Measurements from ENCODE around the gene CDKN2B-AS1.

The CDKN2B-AS1 gene

DNA sequence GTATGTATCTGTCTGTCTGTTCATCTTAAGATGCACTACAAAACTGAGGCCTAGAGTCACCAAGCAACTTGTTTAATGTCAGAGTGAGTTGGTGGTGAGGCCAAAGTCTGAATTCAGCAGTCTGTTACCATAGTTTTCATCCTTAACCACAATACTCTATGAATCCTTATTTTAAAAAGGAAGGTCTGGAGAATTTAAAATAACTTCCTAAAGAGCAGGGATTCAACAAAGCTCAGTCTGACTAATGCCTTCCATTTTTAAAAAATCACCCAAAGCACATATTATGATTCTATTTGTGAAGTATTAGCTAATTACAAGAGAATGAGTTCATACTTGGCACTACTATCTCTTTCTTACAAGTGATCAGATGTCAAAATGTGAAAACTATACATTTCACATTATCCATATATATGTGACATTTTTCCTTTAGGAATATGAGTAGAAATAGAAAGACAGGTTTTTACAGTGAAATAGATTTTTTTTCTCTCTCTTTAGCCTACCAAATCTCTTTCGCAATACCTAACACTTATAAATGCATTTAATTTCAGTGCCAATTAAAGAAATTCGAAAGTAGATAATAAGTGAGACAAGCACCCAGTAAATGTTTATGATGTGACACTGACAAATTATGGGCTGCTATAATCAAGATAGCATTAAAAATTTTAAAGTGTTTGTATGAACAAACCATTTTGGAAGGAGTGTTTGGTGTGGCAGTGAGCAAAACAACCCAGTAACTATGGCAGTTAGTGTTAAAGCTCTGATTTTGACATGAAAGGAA is 116.8 kb downstream of the CDKN2B-AS1 start:
- H2AFZ ChIP-seq (ENCODE audit: low read length, unreplicated experiment) = no peak overlapping the region
- H3K36me3 ChIP-seq (ENCODE audit: insufficient read depth, low read length) = no peaks in the 10 kb centered on the region
- no peaks in the 10 kb centered on the region for H3K27me3 ChIP-seq (ENCODE audit: insufficient read depth, low read length)
- no peaks in the 10 kb centered on the region for H3K79me2 ChIP-seq (ENCODE audit: control insufficient read depth, insufficient read depth, low read length, unreplicated experiment)
- no peak overlapping the region; the same call in 1 of the 2 replicates for H3K4me3 ChIP-seq (ENCODE audit: low read depth, low read length)
- H3K4me1 ChIP-seq (ENCODE audit: control insufficient read depth, insufficient read depth, low read length, unreplicated experiment) = peaks cover 46% of the 10 kb centered on the region
- peak overlapping the region; percentile 78 for H3K27ac ChIP-seq (ENCODE audit: low read depth, low read length)

DNA sequence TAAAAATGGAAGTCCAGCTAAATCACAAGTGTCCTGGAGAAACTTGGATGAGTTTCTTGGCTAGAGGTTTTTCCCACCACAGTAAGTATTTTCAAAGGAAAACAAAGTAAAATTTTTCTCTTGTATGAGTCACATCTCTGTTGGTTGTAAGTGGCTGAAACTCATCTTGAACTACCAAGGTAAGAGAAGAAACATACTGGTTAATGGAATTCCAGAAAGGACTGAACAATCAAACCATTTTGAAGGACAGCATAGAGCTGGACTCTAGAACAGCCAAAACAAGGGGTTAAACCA is 117.3 kb downstream of the CDKN2B-AS1 start:
- Histone ChIP-seq H3K4me3 (ENCODE audit: low read depth, low read length) (no peak overlapping the region; the same call in 1 of the 2 replicates), H3K4me1 (ENCODE audit: control insufficient read depth, insufficient read depth, low read length, unreplicated experiment) (peaks cover 50% of the 10 kb centered on the region), H3K27me3 (ENCODE audit: insufficient read depth, low read length) (no peaks in the 10 kb centered on the region), H3K79me2 (ENCODE audit: control insufficient read depth, insufficient read depth, low read length, unreplicated experiment) (no peaks in the 10 kb centered on the region), H2AFZ (ENCODE audit: low read length, unreplicated experiment) (no peak overlapping the region), H3K27ac (ENCODE audit: low read depth, low read length) (peak overlapping the region; percentile 78), H3K36me3 (ENCODE audit: insufficient read depth, low read length) (no peaks in the 10 kb centered on the region)

DNA sequence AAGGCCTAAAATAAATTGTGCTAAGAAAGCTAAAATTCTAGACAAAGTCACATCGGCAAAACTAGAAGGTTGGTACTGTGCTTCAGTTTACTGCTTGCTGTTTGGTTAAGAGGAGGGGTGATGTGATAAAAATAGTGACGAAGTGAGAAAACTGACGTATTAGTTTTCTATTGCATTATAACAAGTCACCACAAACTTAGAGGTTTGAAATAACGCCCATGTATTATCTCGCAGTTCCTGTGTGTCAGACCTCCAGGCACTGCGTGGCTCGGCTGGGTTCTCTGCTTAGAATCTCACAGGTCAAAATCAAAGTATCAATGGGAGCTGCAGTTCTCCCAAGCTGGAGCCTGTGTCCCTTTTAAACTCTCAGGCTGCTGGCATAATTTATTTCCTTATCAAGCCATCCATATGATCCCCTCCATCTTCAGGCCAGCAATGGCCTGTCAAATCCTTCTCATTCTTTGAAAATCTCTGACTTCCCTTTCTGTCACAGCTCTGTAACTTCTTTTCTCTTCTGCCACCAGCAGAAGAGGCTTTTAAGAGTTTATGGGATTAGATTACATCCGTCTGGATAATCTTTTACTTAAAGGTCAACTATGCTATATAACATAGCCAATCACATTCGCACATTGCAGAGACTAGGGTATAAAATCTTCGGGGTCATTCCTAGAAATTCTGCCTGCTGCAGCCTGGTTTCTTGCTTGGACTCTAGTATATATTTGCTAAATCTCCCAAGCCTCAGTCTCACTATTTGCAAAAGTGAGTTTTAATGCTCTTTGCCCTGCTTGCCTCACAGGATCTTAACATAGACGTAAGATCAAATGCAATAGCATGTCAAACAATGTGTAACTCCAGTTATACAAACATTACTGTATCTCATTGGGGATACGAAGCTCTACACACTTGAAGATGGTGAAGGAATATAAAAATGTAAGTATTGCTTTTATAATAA is 118.6 kb downstream of the CDKN2B-AS1 start:
- no peak overlapping the region for H2AFZ ChIP-seq (ENCODE audit: low read length, unreplicated experiment)
- H3K27me3 ChIP-seq (ENCODE audit: insufficient read depth, low read length) = no peaks in the 10 kb centered on the region
- no peaks in the 10 kb centered on the region for H3K79me2 ChIP-seq (ENCODE audit: control insufficient read depth, insufficient read depth, low read length, unreplicated experiment)
- no peaks in the 10 kb centered on the region for H3K36me3 ChIP-seq (ENCODE audit: insufficient read depth, low read length)
- no peak overlapping the region for H3K4me3 ChIP-seq (ENCODE audit: low read depth, low read length)
- peaks cover 52% of the 10 kb centered on the region for H3K4me1 ChIP-seq (ENCODE audit: control insufficient read depth, insufficient read depth, low read length, unreplicated experiment)
- H3K27ac ChIP-seq (ENCODE audit: low read depth, low read length) = no peak overlapping the region

DNA sequence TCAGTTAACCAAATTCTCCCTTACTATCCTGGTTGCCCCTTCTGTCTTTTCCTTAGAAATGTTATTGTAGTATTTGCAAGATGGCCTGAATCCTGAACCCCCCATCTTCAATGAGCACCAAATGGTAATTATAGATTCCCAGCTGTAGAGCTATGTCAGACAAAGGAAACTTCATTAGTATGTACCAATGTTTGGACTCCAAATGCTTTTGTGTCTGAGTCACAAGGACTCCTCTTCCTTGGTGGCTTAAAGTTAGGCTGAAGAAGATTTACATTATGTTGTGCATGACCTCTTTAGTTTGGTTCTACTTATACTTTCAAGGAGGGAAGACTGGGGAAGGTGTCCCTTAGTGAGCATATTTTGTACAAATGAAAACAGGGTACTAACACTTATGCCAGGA is 120.4 kb downstream of the CDKN2B-AS1 start:
- Histone ChIP-seq H3K27me3 (ENCODE audit: insufficient read depth, low read length) (no peaks in the 10 kb centered on the region), H3K36me3 (ENCODE audit: insufficient read depth, low read length) (no peaks in the 10 kb centered on the region), H3K79me2 (ENCODE audit: control insufficient read depth, insufficient read depth, low read length, unreplicated experiment) (no peaks in the 10 kb centered on the region), H3K4me3 (ENCODE audit: low read depth, low read length) (no peak overlapping the region), H3K4me1 (ENCODE audit: control insufficient read depth, insufficient read depth, low read length, unreplicated experiment) (peaks cover 57% of the 10 kb centered on the region), H2AFZ (ENCODE audit: low read length, unreplicated experiment) (no peak overlapping the region), H3K27ac (ENCODE audit: low read depth, low read length) (no peak overlapping the region)

DNA sequence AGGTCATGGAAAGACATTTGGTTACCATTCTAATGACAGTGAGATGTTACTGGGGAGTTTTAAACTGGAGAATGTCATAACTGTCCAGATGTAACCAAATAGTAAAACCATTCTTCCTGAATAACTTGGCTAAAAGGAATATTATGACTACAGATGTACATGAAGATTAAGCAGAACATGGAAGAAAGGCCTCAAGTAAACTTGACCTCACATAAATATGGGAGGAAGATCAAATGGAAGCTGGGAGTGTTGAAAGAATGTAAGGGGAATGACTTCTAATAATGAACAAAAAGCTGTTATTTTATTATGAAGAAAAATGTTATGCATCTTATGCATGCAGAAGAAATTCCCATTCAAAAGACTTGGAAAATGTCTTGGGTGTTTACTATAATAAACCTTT is 122.2 kb downstream of the CDKN2B-AS1 start:
- Histone ChIP-seq H3K4me1 (ENCODE audit: control insufficient read depth, insufficient read depth, low read length, unreplicated experiment) (peaks cover 48% of the 10 kb centered on the region), H3K36me3 (ENCODE audit: insufficient read depth, low read length) (no peaks in the 10 kb centered on the region), H3K79me2 (ENCODE audit: control insufficient read depth, insufficient read depth, low read length, unreplicated experiment) (no peaks in the 10 kb centered on the region), H2AFZ (ENCODE audit: low read length, unreplicated experiment) (no peak overlapping the region), H3K4me3 (ENCODE audit: low read depth, low read length) (no peak overlapping the region), H3K27ac (ENCODE audit: low read depth, low read length) (no peak overlapping the region), H3K27me3 (ENCODE audit: insufficient read depth, low read length) (no peaks in the 10 kb centered on the region)

DNA sequence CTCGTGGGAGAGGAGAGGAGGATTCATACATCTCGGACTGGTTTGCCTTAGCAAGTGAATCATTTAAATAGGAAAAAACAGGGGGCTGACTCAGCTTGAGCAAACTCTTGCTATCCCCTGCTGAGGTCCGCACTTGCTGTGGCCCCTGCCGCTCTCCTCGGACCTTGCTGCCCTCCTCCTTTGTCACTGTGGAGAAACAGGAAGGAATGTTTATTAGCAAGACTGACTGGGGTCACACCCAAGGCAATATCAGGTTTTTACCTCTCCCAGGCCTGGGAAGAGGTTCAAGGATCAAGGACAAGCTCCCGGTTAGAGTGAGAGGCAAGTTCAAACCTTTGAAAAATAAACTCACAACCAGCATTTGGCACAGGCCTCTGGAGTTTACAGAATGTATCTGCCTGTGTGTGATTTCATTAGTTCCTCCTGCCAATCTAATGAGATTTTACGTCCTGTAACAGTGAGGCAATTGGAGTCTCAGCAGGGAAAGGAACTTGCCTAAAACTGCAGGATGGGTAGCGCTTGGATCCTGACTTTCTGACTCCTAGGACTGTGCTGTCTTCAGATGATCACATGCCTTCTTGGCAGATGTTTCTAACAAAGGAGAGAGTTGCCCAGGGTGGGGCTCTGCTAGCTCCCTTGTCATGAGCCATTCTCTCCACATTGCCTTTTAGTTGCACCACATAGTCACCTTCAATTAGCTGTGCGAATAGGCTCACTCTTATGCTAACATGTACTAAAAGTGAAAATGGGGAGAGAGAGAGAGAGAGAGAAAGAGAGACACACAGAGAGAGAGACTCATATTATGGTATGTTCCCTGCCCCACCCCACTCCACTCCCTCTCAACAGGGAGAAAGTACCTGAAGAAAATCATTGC is 123.2 kb downstream of the CDKN2B-AS1 start:
- no peaks in the 10 kb centered on the region for H3K27me3 ChIP-seq (ENCODE audit: insufficient read depth, low read length)
- peak overlapping the region; percentile 50 for H2AFZ ChIP-seq (ENCODE audit: low read length, unreplicated experiment)
- no peaks in the 10 kb centered on the region for H3K36me3 ChIP-seq (ENCODE audit: insufficient read depth, low read length)
- peak overlapping the region; percentile 56 for H3K27ac ChIP-seq (ENCODE audit: low read depth, low read length)
- H3K4me1 ChIP-seq (ENCODE audit: control insufficient read depth, insufficient read depth, low read length, unreplicated experiment) = peaks cover 42% of the 10 kb centered on the region
- no peaks in the 10 kb centered on the region for H3K79me2 ChIP-seq (ENCODE audit: control insufficient read depth, insufficient read depth, low read length, unreplicated experiment)
- no peak overlapping the region for H3K4me3 ChIP-seq (ENCODE audit: low read depth, low read length)

DNA sequence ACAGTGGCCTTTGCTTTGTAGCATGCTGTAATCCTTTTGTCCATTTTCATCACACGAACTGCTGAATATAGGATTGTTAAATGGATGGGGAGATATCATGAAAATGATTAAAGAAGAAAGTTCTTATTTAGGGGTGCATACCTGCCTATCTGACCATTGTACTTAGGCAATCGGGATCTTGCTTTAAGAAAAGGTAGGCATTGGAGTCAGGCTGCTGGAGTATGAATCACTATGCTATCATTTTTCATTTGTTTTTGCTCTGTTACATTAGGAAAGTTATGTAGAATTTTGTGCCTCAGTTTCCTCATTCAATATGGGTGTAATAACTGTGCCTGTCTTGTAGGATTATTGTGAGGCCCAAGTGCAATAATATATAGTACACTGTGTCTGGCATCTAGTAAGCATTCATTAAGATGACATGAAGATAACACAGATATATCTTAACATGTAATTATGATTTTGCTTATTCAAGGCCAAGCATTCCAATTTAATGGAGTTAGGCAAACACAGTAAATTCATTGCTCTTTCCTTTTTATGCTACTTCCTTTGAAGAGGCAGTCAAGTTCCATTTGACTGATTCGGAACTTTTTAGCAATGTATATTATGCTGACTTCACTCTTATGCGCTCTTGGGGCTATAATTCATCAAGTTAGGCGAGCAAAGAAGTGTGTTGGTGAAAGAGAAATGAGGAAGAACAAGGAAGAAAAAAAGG is 124.4 kb downstream of the CDKN2B-AS1 start:
- Histone ChIP-seq H3K4me1 (ENCODE audit: control insufficient read depth, insufficient read depth, low read length, unreplicated experiment) (peaks cover 42% of the 10 kb centered on the region), H3K4me3 (ENCODE audit: low read depth, low read length) (no peak overlapping the region), H3K79me2 (ENCODE audit: control insufficient read depth, insufficient read depth, low read length, unreplicated experiment) (no peaks in the 10 kb centered on the region)

DNA sequence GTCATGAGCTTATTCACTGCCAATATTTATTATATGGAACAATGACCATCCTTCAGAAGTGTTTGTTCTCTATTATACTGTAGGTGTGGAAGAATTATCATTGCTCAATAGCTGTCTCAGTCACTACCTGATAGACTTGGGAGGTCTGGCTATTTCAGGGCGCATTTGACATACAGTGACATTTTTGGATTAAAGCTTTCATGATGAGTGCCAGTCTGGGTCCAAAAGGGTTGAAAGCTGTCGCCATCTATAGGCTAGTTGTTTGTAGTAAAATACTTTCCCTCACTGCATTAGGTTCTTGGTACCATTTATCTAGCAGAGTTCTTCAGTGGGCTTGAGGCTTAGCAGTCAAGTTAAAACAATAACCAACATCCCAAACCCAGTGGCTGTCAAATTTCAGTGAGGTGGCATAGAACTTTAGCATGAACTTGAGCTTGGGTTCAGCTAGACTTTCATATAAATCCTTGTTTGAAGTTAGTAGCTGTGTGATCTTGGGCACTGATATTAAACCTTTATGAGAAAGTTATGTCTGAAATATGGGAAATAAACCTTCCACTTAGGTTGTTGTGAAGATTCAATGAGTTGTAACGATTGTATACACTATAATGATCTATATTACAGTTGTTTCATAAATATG is 125.0 kb downstream of the CDKN2B-AS1 start:
- peak overlapping the region; percentile 18 for H2AFZ ChIP-seq (ENCODE audit: low read length, unreplicated experiment)
- no peaks in the 10 kb centered on the region for H3K36me3 ChIP-seq (ENCODE audit: insufficient read depth, low read length)
- H3K79me2 ChIP-seq (ENCODE audit: control insufficient read depth, insufficient read depth, low read length, unreplicated experiment) = no peaks in the 10 kb centered on the region
- H3K27me3 ChIP-seq (ENCODE audit: insufficient read depth, low read length) = no peaks in the 10 kb centered on the region
- H3K4me1 ChIP-seq (ENCODE audit: control insufficient read depth, insufficient read depth, low read length, unreplicated experiment) = peaks cover 37% of the 10 kb centered on the region
- no peak overlapping the region for H3K27ac ChIP-seq (ENCODE audit: low read depth, low read length)
- H3K4me3 ChIP-seq (ENCODE audit: low read depth, low read length) = no peak overlapping the region

More for the DNA sequence above, 124.4 kb downstream of the CDKN2B-AS1 start:
- peak overlapping the region; percentile 18 for H2AFZ ChIP-seq (ENCODE audit: low read length, unreplicated experiment)
- no peaks in the 10 kb centered on the region for H3K36me3 ChIP-seq (ENCODE audit: insufficient read depth, low read length)
- peak overlapping the region; percentile 56; the same call in 1 of the 2 replicates for H3K27ac ChIP-seq (ENCODE audit: low read depth, low read length)
- H3K27me3 ChIP-seq (ENCODE audit: insufficient read depth, low read length) = no peaks in the 10 kb centered on the region

DNA sequence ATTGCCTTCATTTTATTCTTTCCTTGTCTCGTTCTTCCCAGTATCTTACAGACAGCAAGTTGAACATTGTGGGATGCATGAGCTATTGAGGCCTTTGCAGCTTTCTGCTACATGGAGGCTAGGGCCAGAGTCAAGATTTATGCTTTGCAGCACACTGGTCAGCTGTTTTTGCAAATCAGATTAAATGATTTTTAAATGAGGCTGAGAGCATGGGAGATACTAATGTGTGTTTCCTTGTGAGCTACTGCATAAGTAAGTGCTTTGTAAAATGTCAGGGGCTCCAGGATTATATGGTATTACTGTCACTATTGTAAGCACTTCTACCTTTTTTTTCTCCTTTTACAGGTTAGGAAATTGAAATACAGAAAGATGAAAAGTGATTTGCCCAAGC is 125.6 kb downstream of the CDKN2B-AS1 start:
- Histone ChIP-seq H3K4me1 (ENCODE audit: control insufficient read depth, insufficient read depth, low read length, unreplicated experiment) (peaks cover 32% of the 10 kb centered on the region), H2AFZ (ENCODE audit: low read length, unreplicated experiment) (no peak overlapping the region), H3K27me3 (ENCODE audit: insufficient read depth, low read length) (no peaks in the 10 kb centered on the region), H3K4me3 (ENCODE audit: low read depth, low read length) (no peak overlapping the region), H3K36me3 (ENCODE audit: insufficient read depth, low read length) (no peaks in the 10 kb centered on the region), H3K27ac (ENCODE audit: low read depth, low read length) (no peak overlapping the region), H3K79me2 (ENCODE audit: control insufficient read depth, insufficient read depth, low read length, unreplicated experiment) (no peaks in the 10 kb centered on the region)
